GM19023 (cell line): ENCODE data around the gene OAF.
"Not testable (repeated sequence)": the region's sequence is repeated elsewhere in the genome, so short reads cannot be mapped to it uniquely, and the experiment has no call there.

Experiments used
- ATAC-seq: cut with Tn5 transposase; IDR thresholded peaks from one replicate; pipeline ENCODE4 v1.9.1; 2021; ENCODE audit warnings: mild to moderate bottlenecking, moderate library complexity; ENCODE audit not compliant: unreplicated experiment

The OAF gene

GRCh38 chr11:120210626-120211521, at the start of gene OAF:
Gene OAF (plus strand): TSS chr11:120211032. CDS start chr11:120211280, 248 bp downstream.
- peak; percentile 86 for ATAC-seq

GRCh38 chr11:120167659-120168058, 43.2 kb upstream of the OAF start:
- ATAC-seq, result no peak

GRCh38 chr11:120168108-120168959, 42.5 kb upstream of the OAF start:
- no peak for ATAC-seq

- peak; percentile 62 for ATAC-seq
Measured at GRCh38 chr11:120168960-120169681, 41.7 kb upstream of the OAF start.

- ATAC-seq, result no peak
Measured at GRCh38 chr11:120169981-120170698, 40.7 kb upstream of the OAF start.

- no peak for ATAC-seq
Measured at GRCh38 chr11:120170741-120171261, 40.0 kb upstream of the OAF start.

GRCh38 chr11:120172054-120172911, 38.5 kb upstream of the OAF start:
- ATAC-seq, result no peak

- ATAC-seq, result no peak
Measured at GRCh38 chr11:120173019-120173705, 37.7 kb upstream of the OAF start.

GRCh38 chr11:120173807-120174206, 37.0 kb upstream of the OAF start:
- no peak for ATAC-seq

- ATAC-seq, result no peak
Measured at GRCh38 chr11:120174866-120175265, 36.0 kb upstream of the OAF start.

- ATAC-seq, result no peak
Measured at GRCh38 chr11:120178561-120179056, 32.2 kb upstream of the OAF start.

- ATAC-seq, result no peak
Measured at GRCh38 chr11:120179057-120179672, 31.7 kb upstream of the OAF start.

GRCh38 chr11:120180063-120180462, 30.8 kb upstream of the OAF start:
- not testable (repeated sequence) for ATAC-seq

GRCh38 chr11:120180551-120181232, 30.1 kb upstream of the OAF start:
- ATAC-seq, result no peak

GRCh38 chr11:120181376-120181975, 29.4 kb upstream of the OAF start:
- no peak for ATAC-seq

- no peak for ATAC-seq
Measured at GRCh38 chr11:120182372-120182771, 28.5 kb upstream of the OAF start.
